ENCODE data around the gene SLCO4A1.
"Not testable (repeated sequence)": the region's sequence is repeated elsewhere in the genome, so short reads cannot be mapped to it uniquely, and the experiment has no call there.

Gene SLCO4A1

DNA sequence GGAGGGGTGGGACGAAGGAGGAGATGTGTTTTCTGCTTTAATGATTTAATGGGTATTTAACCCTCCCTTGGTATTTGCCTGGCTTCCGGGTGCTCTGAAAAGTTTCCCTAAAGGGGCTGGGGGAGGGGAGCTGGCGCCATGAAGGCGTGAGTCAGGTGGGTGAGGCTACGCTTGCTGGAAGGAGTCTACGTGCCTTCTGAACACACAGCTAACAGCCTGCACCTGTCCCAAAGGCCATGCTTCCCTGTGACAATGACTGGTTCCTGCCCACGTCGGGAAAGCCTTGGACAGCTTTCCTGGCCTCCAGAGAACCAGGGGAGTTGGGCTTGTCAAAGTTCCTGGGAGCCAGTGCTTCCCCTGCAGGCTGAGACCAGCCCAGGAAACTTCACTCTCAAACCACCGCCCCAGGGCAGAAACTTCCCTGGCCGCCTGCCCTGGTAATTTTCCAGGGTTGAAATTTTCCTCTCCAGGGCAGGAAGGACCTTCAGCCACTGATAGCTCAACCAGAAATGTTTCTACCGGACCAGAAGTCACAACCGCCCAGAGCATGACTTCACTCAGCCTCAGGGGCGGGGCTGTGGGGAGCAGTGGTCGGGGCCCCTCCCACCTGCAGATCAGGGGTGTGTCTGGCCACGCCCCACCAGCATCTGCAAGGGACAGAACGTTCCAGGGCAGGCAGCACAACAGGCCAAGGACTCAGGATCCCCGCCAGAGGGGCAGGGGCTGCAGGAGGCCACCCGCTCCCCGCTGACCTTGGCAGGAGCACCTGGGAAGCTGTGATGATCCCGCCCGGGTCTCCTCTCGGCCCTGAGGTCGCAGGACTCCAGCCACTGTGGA, 18.6 kb upstream of the SLCO4A1 start:
- peak; percentile 34 for DNase-seq

DNA sequence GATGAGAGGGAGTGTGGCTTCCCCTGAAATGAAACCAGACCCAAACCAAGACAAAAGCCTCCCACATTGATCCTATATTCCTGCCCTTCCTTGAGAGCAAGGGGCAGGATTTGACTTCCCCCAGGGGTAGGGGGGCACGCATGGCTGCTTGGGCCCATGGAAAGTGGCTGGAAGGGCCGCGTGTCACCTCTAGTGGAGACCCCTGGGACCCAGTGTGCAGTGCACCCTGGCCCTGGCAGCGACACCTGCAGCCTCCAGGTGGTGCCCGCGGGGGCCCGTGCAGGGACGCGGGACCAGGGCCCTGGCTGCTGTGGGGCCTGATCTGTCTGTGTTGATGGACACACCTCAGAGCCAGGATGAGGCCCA, 18.0 kb upstream of the SLCO4A1 start:
- no peak for DNase-seq

DNA sequence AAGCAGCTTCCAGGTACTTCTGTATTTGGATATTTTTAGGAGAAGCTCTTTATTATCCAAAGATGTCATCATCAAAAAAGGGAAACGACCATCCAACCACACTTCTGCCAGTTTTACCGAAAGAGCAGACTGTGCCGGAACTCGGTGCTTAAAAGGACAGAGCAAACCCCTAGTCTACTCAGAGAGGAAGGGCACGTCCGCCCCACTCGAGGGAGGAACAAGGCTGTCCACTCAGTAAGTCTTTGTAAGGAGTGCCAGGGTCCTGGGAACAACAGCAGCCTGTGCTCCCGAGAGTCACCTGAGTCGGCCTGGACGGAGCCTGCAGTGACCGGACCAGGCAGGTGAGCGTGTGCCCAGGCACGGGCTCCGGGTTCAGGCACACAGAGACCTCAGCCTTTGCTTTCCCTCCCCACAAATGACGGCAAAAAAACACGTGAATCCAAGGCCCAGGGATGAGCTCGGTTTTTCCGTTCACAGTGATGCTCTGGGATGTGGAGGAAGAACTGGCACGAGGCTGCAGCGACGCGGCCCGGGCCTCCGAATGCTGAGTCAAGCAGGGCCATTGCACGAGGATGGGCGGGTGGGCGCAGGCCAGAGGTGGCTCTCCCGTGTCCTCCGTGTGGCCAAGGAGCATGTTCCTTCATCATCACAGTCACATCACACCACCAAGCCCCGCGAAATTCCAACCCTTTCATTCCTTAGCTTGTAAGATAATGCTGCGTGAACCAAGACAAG, 17.4 kb upstream of the SLCO4A1 start:
- DNase-seq: no peak

DNA sequence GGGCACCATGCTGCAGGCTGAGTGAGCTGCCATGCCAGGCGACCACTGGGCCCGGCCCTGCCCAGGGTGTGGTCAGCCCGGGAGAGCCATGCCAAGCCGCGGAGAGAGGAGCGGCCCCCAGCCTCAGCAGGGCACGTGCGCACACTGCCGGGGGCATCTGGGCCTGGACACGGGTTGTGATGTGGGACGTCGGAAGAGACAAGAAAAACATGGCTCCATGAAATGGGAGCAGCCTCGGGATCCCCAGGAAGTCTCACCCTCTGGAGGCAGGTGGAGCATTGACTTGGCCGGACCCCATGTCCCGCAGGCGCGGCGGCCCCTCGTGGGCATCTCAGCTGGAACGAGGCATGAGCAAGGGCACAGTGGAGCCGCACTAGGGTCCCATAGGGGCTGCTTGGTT, 16.8 kb upstream of the SLCO4A1 start:
- DNase-seq: no peak

DNA sequence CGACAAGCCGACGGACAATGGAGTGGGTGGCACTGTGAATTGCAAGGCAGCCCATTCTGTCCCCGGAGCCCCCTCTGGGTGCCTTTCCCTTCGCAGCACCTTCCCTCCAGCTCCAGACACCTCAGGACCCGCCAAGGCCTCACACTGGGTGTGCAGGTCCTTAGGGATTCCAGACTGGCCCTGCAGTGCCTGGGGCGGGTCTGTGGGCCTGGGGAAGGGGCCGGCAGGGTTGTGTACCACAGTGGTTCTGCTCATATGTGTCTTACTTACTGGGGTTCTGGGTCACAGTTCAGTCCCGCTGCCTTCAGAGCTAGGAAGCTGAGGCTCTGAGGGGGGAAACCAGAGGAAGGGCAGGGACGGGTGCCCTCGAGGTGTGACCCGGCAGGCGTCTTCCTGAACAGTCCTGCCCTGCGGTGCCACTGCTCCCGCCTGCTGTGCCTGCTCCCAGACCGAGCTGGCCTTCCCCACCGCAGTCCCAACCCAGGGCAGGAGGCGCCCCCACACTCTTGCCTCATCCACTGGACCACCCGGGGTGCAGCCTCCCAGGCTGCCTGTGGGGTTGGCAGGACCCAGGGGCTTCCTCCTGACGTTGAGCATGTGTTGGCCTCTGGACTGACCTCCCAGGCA, 16.3 kb upstream of the SLCO4A1 start:
- no peak for DNase-seq

DNA sequence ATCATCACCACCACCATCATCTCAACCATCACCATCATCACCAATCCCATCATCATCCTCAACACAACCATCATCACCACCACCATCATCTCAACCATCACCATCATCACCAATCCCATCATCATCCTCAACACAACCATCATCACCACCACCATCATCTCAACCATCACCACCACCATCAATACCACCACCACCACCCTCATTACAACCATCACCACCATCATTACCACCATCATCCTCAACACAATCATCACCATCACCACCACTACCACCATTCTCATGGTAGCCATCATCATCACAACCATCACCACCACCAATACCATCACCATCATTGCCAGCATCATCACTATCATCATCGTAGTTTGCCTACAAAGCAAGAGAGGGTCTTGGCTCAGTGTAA, 14.9 kb upstream of the SLCO4A1 start:
- not testable (repeated sequence) for DNase-seq

DNA sequence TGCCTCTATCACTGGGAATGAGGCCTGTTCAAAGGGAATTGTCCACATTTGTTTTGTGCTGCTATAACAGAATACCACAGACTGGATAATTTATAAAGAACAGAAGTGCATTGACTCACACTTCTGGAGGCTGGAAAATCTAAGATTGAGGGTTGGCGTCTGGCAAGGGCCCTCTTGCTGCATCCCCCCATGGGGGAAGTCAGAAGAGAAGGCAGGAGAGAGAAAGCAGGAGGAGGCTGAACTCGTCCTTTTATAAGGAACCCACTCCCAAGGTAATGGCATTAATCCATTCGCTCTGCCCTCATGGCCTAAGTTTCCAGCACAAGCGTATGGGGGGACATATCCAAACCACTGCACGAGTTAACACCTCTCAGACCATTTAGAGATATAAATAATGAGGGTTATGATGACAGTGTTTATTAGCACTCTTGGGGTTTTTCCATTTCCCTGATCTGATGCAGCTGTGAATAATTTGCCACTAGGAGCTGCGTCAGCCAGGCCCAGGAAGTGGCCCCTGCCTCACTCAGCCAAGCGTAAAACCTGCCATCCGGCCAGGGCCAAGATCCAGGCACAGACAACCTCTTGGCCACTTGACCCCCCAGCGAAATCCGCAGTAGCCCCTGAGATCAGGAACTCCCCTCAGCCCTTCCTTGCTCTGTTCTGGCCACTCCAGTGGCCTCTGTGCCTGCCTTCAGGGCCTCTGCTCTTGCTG, 14.2 kb upstream of the SLCO4A1 start:
- DNase-seq: no peak

DNA sequence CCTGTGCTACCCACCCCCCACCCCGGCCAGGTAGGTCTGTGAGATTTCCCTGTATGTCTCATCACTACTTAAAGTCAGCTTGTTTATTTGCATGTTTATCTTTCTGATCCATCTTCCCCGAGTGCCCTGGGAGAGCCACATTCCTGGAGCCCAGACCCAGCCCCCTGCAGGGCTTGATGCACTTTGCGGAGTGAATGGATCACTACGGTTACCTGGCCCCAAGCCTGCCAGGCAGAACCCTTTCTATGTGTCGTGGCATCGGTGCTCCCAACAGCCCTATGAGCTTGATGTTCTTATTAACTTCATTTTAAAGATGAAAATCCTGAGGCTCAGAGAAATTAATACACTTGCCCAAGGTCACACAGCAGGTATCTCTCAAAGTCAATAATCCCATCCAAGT, 13.6 kb upstream of the SLCO4A1 start:
- DNase-seq: no peak

DNA sequence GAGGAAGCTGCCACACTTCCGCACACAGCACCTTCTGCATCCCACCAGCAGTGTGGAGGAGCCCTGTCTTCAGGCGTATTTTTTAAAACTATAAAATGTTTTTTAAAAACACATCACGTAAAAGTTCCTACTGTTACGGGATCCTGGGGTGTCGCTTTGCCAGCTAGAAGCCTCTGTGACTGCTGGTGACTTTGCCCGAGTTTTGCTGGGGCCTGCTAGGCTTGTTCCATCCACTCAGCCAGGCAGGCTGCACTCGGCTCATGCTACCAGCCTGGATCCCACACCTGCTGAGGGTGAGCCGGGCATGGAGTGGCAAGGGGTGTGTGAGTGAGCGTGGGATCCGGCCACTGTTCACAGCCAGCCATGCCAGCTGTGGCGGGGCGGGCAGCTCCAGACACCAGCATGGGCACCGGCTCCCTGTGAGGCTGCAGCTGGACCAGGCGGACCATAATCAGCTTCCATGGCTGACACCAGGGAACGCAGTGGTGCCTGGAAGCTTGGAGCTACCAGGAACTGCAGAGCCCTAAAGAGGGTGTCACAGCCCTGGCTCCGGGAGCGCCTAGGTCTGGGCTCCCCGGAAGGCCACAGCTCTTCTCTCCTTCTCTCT, 12.3 kb upstream of the SLCO4A1 start:
- DNase-seq: no peak

DNA sequence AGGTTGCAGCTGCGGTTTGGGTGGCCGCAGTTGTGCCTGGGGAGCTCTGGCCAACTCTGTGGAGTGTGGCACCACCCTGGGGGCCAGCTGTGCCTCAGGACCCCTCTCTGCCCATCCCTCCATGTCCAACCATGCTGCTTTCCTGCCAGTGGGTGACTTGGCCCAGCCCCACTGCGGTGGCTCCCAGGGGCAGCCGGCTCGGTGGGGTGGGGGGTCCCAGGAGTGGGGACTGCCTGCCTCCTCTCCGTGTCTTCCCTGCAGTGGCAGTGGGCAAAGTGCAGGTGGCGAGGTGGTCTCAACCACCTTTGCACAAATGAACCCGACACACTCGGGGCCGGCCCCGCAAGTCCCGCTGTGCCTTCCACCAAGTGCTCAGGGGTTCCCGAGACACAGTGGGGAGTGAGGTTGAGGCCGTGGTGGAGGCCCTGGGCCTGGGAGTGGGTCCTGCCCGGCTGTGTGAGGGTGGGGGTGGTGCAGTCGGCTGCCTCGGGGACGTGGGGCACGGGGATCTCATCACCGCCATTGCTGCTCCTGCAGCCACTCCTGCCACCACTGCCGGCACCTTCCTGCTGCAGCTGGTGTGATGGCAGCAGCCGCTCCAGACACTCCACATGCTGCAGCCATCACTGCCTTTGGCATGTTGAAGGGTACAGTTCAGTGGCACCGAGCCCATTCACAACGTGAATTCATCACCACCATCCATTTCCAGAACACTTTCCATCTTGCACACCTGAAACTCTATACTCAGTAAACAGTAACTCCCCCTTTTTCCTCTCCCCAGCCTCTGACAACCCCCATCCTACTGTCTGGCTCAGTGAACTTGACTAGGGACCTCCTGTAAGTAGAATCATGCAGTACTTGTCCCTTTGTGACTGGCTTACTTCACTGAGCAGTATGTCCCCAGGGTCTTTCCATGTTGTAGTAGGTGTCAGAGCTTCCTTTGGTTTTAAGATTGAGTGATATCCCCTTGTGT, 10.7 kb upstream of the SLCO4A1 start:
- peak; percentile 91 for DNase-seq

DNA sequence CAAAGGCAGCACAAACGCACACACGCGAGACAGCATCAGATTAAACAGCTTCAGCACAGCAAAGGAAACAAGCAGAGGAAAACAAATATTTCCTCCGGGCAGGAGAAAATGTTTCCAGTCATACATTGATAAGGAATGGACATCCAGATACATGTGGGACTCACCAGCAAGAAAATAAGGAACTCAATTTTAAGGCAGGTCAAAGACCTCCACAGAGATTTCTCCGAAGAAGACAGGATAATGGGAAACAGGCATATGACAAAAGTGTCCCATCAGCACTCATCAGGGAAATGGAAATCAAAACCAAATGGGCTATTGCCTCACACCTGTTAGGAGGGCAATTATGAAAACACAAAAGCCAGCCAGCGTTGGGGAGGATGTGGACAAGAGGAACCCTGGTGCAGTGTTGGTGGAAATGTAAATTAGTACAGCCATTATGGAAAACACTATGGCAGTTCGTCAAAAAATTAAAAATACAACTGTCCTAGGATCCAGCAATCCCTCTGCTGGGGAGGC, 9.7 kb upstream of the SLCO4A1 start:
- DNase-seq: peak; percentile 21

DNA sequence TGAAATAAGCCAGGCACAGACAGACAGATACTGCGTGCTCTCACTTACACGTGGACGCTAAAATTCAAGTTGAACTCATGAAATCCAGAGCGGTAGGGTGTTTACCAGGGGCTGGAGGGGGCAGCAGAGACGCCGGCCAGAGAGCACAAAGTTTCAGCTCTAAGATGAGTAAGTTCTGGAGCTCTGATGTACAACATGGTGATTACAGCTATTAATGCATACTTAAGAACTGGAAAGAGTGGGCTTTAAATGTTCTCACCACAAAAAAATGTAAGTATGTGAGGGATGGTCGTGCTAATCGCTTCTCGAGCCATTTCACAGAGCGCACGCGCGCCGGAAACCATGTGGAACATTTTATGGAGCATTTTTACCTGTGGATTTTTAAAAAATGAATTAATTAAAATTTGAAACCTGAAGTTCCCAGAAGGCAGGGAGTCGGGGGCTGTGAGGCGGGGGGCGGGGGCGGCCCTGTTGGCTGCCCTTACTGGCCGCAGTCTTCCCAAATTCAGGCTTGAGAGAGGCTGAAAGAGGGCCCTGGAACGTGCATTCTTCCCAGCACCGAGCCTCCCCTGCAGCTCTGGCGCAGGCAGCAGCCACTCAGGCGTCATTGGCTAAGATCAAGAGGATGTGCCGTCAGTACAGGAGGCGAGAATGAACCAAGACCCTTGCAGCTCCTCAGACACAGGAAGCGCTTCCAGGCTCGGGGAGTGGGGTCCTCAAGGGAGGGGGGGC, 8.5 kb upstream of the SLCO4A1 start:
- no peak for DNase-seq

DNA sequence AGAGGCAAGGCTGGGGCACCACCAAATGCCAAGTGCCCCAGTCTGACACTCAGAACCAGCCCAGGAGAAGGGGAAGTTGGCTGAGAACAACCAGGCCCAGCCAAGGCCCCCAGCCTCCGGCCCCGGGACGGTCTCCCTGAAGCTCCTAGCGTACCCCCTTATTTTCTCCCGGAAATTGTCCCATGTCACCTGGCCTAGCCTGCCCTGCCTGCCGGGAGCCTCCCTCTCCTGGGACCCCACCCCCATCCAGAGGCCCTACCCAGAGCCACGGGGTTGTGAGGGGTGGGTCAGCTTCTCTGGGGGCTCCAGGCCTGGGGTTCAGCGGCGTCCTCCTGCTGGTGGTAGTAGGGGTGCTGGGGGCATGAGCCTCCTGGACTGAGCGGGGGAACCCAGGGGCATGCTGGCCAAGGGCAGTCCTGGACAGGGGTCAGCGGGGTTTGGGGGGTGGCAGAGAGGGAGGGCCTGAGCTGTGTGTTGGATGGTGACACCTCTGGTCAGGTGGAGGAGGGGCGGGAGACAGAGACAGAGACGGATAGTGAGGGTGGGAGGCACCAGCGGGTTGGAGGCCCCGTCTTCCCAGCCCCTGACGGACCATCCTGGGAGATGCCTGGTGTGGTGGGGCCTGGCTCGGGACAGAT, 7.9 kb upstream of the SLCO4A1 start:
- DNase-seq: no peak

DNA sequence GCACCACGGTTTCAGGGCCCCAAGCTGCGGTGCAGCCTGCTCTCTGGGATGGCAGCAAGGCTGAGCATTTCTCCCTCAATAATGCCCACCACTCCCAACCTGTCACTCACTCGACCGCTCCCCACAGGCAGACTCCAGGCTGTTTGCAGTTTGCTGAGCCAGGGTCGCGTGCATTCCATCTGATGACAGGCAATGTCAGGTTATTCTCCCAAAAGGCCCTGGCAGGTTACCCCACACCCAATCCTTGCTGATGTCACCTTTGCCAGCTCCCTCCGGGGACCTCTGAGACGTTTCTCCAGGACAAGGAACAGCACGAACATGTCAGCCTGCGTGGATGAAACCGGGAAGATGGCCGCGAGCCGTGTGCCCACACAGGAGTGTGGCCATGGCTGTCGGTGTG, 7.1 kb upstream of the SLCO4A1 start:
- no peak for DNase-seq

DNA sequence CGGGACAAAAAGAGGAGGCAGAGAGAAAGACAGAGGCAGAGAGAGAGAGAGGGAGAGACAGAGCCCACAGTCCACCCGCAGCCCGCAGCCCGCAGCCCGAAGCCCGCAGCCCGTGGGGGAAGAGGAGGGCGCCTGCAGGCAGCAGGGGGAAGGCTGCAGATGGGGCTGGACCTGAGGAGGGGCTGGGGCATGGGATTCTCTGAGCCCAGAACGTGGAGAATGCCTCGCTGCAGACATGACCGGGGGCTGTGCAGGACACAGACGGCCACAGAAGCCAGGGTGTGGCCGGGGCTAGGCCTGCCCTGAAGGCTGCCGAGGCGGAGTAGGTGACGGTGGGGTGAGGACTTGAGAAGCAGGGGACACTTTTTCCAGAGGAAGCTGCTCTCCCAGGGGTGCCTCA, 6.5 kb upstream of the SLCO4A1 start:
- DNase-seq: no peak

DNA sequence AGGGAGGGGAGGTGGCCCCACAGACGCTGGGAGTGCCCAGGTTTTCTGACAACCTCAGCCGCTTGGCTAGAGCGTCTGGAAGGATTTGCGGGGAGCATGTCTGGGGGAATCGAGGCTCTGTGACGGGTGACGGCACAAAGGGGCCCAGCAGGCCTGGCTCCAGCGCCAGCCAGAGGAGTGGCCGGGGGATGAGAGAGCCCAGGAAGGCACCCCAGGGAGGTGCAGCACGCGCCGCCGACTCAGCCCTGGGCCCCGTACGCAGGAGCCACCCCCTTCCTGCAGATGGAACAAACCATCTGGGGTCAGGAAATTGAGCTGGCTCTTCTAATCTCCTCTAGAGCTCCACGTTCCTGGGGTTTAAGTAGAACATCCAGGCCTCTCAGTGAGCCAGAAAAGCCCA, 5.9 kb upstream of the SLCO4A1 start:
- no peak for DNase-seq

DNA sequence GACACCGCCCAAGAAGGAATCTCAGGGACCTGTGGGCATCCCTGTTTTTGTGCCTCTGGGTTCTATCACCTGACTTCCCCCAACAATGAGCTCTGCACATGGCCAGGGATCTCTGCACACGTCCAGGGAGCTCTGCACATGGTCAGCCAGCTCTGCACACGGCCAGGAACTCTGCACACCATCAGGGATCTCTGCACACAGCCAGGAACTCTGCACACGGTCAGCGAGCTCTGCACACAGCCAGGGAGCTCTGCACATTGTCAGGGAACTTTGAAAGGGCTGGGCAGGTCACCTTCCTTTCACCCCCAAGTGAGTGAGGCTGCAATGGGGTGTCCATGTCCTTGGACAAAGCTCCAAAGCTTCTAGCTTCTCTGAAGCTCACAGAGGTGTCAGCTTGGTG, 5.2 kb upstream of the SLCO4A1 start:
- no peak for DNase-seq

DNA sequence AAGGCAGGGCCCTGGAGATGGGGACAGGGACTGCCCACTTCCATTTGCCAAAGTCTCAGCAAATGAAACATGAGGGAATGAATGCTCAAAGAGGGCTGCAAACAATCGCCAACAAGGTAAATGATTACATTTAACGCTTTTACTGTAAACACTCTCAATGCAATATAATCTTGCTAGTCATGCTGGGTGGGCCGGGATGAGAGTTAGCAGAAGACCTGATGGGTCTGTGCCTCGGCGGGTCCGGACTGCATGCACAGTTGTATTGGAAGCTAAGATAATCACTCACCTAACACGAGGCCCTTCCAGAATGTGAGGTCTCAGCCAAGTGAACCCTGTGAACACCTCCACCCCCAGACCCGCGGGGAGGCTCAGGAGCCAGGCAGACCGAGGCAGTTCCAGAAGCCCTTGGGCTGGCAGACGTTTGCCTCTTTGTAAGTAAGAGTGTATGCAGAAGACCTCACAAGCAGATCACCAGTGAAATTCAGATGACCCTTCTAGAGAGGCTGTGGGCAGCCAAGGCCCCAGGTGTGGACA, 4.7 kb upstream of the SLCO4A1 start:
- no peak for DNase-seq

DNA sequence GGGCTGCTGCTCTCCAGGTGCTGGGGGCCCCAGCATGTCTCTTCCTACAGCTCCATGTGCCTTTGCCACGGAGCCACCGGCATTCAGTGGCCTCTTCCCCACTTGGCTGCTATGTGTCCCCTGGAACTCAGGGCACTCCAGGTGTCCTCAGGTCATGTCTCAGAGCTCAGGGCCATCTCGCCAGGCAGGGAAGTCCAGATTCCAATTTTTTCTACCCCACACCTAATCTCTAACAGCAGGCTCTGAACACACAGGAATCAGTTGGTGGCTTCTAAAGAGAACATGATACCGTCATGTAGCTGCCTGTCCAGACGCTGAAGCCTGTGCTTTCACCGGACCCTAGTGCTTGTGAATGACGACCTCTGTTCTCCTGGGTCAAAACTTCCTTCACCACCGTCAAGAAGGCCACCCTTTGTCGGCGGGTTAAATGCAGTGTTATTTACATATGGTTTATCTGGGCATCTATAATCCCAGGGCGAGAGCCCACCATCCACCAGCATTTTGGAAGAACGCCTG, 4.2 kb upstream of the SLCO4A1 start:
- DNase-seq: no peak

Measured in NCI-H345 (cell line).